Measurements from ENCODE around the gene ATN1. TPM values are rescaled to one million over a fixed set of nuclear protein-coding genes. Genes with fewer than 3 reads are reported as not detected.

ATN1 gene
- total and polyA plus RNA-seq, 2 of the 4 experiments (the other 2 are of a cell fraction): 3.4 to 58.7 TPM

DNA sequence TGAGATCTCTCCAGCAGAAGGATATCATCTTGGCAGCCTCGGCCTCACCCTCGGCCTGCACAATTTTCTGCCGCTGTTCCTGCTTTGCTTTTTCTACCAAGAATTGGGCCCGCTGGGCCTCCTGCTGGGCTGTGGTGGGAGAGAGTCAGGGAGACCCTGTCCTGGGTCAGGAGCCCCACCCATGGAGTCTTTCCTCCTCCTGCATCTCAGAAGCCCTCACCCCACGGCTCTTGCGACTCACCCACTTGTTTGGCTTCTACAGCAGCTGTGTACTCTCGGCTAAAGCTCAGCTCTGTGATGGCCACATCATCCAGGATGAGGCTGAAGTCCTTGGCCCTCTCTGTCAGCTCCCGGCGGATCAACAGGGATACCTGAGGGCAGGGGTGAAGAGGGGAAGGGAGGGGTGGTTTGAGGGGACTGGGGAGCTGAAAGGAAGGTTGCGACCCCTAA is 39.9 kb downstream of the ATN1 start:
- ATAC-seq (ENCODE audit: low read depth) (no peak), DNase-seq (no peak)
- Histone ChIP-seq H3K27me3 (ENCODE audit: control insufficient read depth, insufficient read depth, low read length) (no peaks in the 10 kb centered on the region), H4K20me1 (ENCODE audit: insufficient read depth, low read length) (no peaks in the 10 kb centered on the region), H3K27ac (ENCODE audit: insufficient read depth, low read length) (no peak overlapping the region), H3K23ac (ENCODE audit: low read depth, low read length) (no peak overlapping the region), H3K9ac (ENCODE audit: low read depth, low read length) (no peak overlapping the region), H2AK9ac (replicated peaks; ENCODE audit: low read depth, low read length, poor library complexity) (peak overlapping the region; percentile 56), H3K18ac (ENCODE audit: low read depth, low read length) (no peak overlapping the region), H3K4me3 (ENCODE audit: insufficient read depth, low read depth, low read length) (no peak overlapping the region), H3K36me3 (ENCODE audit: control insufficient read depth, insufficient read depth, low read length) (peaks cover 38% of the 10 kb centered on the region), H3K79me1 (ENCODE audit: low read depth in 1 of 2, low read length in 2 of 2) (peaks cover 20 to 50% of the 10 kb centered on the region in 2 experiments), H3K9me3 (ENCODE audit: control insufficient read depth, insufficient read depth, low read length) (no peaks in the 10 kb centered on the region), H2BK120ac (ENCODE audit: low read depth, low read length) (no peak overlapping the region), H4K8ac (ENCODE audit: low read depth in 2 of 2, low read length in 2 of 2) (no peak overlapping the region), H2BK20ac (ENCODE audit: low read depth, low read length) (no peak overlapping the region), H2AFZ (replicated peaks; ENCODE audit: low read length, poor library complexity) (no peak overlapping the region), H4K91ac (ENCODE audit: insufficient read depth, low read depth, low read length) (no peak overlapping the region), H2AK5ac (ENCODE audit: low read depth, low read length) (no peak overlapping the region), H3K4me1 (ENCODE audit: control insufficient read depth, insufficient read depth, low read length) (peaks cover 4% of the 10 kb centered on the region), H3K9me1 (ENCODE audit: insufficient read depth, low read length) (no peaks in the 10 kb centered on the region), H4K5ac (ENCODE audit: low read depth, low read length) (no peak overlapping the region), H3K56ac (ENCODE audit: extremely low read depth, insufficient read depth, low read length) (no peak overlapping the region), H2BK15ac (ENCODE audit: low read depth, low read length) (no peak overlapping the region), H3K4me2 (ENCODE audit: low read depth, low read length) (no peak overlapping the region), H2BK5ac (ENCODE audit: low read depth, low read length, poor library complexity, severe bottlenecking) (no peak overlapping the region), H3K4ac (ENCODE audit: low read depth, low read length) (no peak overlapping the region), H3K14ac (replicated peaks; ENCODE audit: low read depth, low read length) (no peak overlapping the region)
- dilution Hi-C loops (cut with HindIII; ENCODE audit: low sequenced_read_pairs, unreplicated experiment): no loop called here
- BruUV-seq (replicated peaks): no TSS peak
- no CpG with 5 or more reads among the region's 10 CpGs for WGBS, 2 experiments (ENCODE audit: extremely low coverage in 2 of 2, insufficient read length in 1 of 2)
- TF ChIP-seq MXI1 (IDR thresholded peaks at IDR 0.05; ENCODE audit: borderline replicate concordance, low read depth, low read length) (no peak), NFE2L2 (IDR thresholded peaks at IDR 0.05; ENCODE audit: low read depth, low read length) (no peak), MAZ (IDR thresholded peaks at IDR 0.05; ENCODE audit: borderline replicate concordance, low read depth, low read length) (no peak), CHD1 (IDR thresholded peaks at IDR 0.05; ENCODE audit: low read depth, low read length) (no peak), POLR2A (IDR thresholded peaks at IDR 0.05; ENCODE audit: low read depth, low read length) (no peak), RCOR1 (IDR thresholded peaks at IDR 0.05; ENCODE audit: insufficient replicate concordance, low read length) (no peak), CEBPB (IDR thresholded peaks at IDR 0.05; ENCODE audit: low read depth, low read length) (no peak), RAD21 (IDR thresholded peaks at IDR 0.05; ENCODE audit: low read length) (no peak), BHLHE40 (IDR thresholded peaks at IDR 0.05; ENCODE audit: low read depth, low read length) (no peak)
- TF ChIP-seq, protein P1, sequence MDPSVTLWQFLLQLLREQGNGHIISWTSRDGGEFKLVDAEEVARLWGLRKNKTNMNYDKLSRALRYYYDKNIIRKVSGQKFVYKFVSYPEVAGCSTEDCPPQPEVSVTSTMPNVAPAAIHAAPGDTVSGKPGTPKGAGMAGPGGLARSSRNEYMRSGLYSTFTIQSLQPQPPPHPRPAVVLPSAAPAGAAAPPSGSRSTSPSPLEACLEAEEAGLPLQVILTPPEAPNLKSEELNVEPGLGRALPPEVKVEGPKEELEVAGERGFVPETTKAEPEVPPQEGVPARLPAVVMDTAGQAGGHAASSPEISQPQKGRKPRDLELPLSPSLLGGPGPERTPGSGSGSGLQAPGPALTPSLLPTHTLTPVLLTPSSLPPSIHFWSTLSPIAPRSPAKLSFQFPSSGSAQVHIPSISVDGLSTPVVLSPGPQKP (IDR thresholded peaks at IDR 0.05; ENCODE audit: borderline replicate concordance, low read depth, low read length): no peak
- TF ChIP-seq, protein P2, sequence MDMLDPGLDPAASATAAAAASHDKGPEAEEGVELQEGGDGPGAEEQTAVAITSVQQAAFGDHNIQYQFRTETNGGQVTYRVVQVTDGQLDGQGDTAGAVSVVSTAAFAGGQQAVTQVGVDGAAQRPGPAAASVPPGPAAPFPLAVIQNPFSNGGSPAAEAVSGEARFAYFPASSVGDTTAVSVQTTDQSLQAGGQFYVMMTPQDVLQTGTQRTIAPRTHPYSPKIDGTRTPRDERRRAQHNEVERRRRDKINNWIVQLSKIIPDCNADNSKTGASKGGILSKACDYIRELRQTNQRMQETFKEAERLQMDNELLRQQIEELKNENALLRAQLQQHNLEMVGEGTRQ (IDR thresholded peaks at IDR 0.05; ENCODE audit: low read depth, low read length): no peak
- TF ChIP-seq, protein P3, sequence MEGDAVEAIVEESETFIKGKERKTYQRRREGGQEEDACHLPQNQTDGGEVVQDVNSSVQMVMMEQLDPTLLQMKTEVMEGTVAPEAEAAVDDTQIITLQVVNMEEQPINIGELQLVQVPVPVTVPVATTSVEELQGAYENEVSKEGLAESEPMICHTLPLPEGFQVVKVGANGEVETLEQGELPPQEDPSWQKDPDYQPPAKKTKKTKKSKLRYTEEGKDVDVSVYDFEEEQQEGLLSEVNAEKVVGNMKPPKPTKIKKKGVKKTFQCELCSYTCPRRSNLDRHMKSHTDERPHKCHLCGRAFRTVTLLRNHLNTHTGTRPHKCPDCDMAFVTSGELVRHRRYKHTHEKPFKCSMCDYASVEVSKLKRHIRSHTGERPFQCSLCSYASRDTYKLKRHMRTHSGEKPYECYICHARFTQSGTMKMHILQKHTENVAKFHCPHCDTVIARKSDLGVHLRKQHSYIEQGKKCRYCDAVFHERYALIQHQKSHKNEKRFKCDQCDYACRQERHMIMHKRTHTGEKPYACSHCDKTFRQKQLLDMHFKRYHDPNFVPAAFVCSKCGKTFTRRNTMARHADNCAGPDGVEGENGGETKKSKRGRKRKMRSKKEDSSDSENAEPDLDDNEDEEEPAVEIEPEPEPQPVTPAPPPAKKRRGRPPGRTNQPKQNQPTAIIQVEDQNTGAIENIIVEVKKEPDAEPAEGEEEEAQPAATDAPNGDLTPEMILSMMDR (conservative IDR thresholded peaks at IDR 0.05; ENCODE audit: low read depth, low read length): no peak
- in situ Hi-C loops (cut with MboI; ENCODE audit: low sequenced_read_pairs): no loop called here
- POLR2A ChIA-PET (ENCODE audit: unreplicated experiment): no interaction called here
- CTCF ChIA-PET: no interaction called here
- intact Hi-C loops (cut with micrococcal nuclease): no loop called here

Measured in IMR-90 (cell line).